HepG2 (cell line): ENCODE data around the gene CABLES1. TPM values are rescaled to one million over a fixed set of nuclear protein-coding genes. Genes with fewer than 3 reads are reported as not detected.

Experiments
- ATAC-seq: fragments of 200-7000 bp; cut with Tn5 transposase; 3 replicates; pipeline ENCODE4 v1.9.1; 2020; ENCODE audit warnings: mild to moderate bottlenecking, moderate library complexity
- BruUV-seq: library from RNA; stranded (reverse); fragments of 400-500 nt; replicated peaks from 2 replicates; lab custom pipeline; 2021; lab: Mats Ljungman, UMichigan
- CTCF ChIA-PET: fragments of 300-600 bp; formaldehyde crosslinking; extraction: SDS; loops from one replicate; lab custom pipeline; 2021; ENCODE audit warnings: low total read pairs, inconsistent platforms, low intra/inter-chr PET ratio; lab: Yijun Ruan, JAX
- POLR2A ChIA-PET: fragments of 350-600 bp; sonication (Branson Sonifier 250); formaldehyde crosslinking; loops from one replicate; lab custom pipeline; 2020; ENCODE audit warnings: antibody characterized with exemption, inconsistent platforms; lab: Yijun Ruan, JAX
- DNase-seq: peaks from one replicate; pipeline ENCODE4 v3.0.0-alpha.2; 2015; ENCODE audit warnings: low spot score
- FAIRE-seq: peaks from 3 replicates; lab custom pipeline; 2011; peaks lifted over from hg19 to GRCh38; lab: Jason Lieb, UNC
- H2AFZ ChIP-seq: one replicate; pipeline ENCODE4 v1.6.1; 2011; ENCODE audit warnings: low read length, inconsistent platforms
- H3K27ac ChIP-seq: fragments of 300-600 bp; 3 replicates; pipeline ENCODE4 v1.8.0; 2011; ENCODE audit warnings: mixed run types, mild to moderate bottlenecking, mixed read lengths, low read length, inconsistent platforms; ENCODE audit not compliant: insufficient read depth; ENCODE audit errors: extremely low read length
- H3K27me3 ChIP-seq, 2 experiments: fragments of 200-600 bp in 1 of 2; 2 replicates in 1 of 2; 3 replicates in 1 of 2; pipeline versions ENCODE4 v1.6.0 to v1.8.0; 2011; ENCODE audit warnings: low read length in 2 of 2, mild to moderate bottlenecking in 2 of 2, moderate library complexity in 2 of 2, inconsistent platforms in 1 of 2; ENCODE audit not compliant: insufficient read depth in 2 of 2, control insufficient read depth in 1 of 2
- H3K36me3 ChIP-seq, 2 experiments: fragments of 200-600 bp in 1 of 2; replicated peaks in 1 of 2; 2 replicates in 1 of 2; 3 replicates in 1 of 2; pipeline versions ENCODE4 v1.5.1 to v1.8.0; 2011; ENCODE audit warnings: low read length in 2 of 2, inconsistent platforms in 1 of 2; ENCODE audit not compliant: insufficient read depth in 2 of 2, control insufficient read depth in 1 of 2
- H3K4me1 ChIP-seq: 2 replicates; pipeline ENCODE4 v1.5.1; 2012; ENCODE audit warnings: low read length, inconsistent platforms; ENCODE audit not compliant: insufficient read depth
- H3K4me2 ChIP-seq: 2 replicates; pipeline ENCODE4 v1.6.0; 2011; ENCODE audit warnings: low read depth, low read length, inconsistent platforms
- H3K4me3 ChIP-seq, 3 experiments: fragments of 200-600 bp in 1 of 3; sonication (generic), shearing (Covaris generic) in 1 of 3; replicated peaks in 1 of 3; 2 replicates each; pipeline ENCODE4 v1.5.1; 2011 to 2016; ENCODE audit warnings: low read length in 3 of 3, inconsistent platforms in 2 of 3, low read depth in 2 of 3, mild to moderate bottlenecking in 2 of 3, control low read depth in 1 of 3, mixed read lengths in 1 of 3; ENCODE audit not compliant: insufficient read depth in 1 of 3
- H3K79me2 ChIP-seq: one replicate; pipeline ENCODE4 v1.6.1; 2011; ENCODE audit warnings: low read length, inconsistent platforms; ENCODE audit not compliant: insufficient read depth
- H3K9ac ChIP-seq: 2 replicates; pipeline ENCODE4 v1.6.0; 2011; ENCODE audit warnings: mild to moderate bottlenecking, low read depth, low read length, inconsistent platforms; ENCODE audit not compliant: insufficient read depth
- H3K9me3 ChIP-seq: 2 replicates; pipeline ENCODE4 v1.5.1; 2012; ENCODE audit warnings: mild to moderate bottlenecking, low read length
- H4K20me1 ChIP-seq: 2 replicates; pipeline ENCODE4 v1.6.0; 2011; ENCODE audit warnings: inconsistent platforms, mild to moderate bottlenecking, low read length, moderate library complexity; ENCODE audit not compliant: insufficient read depth
- IKZF4 ChIP-seq: sonication (generic); formaldehyde crosslinking; IDR thresholded peaks from 2 replicates; pipeline ENCODE4 v1.5.1; 2020; ENCODE audit warnings: borderline replicate concordance, mild to moderate bottlenecking, low read depth, missing genetic modification reagents; ENCODE audit errors: not compliant biosample characterization
- NFYB ChIP-seq: sonication (generic); formaldehyde crosslinking; IDR thresholded peaks from 2 replicates; pipeline ENCODE4 v1.4.0; 2020; ENCODE audit warnings: missing genetic modification reagents
- SMAD1 ChIP-seq: sonication (generic); formaldehyde crosslinking; IDR thresholded peaks from 2 replicates; pipeline ENCODE4 v1.4.0; 2020; ENCODE audit warnings: missing genetic modification reagents, low read depth, mild to moderate bottlenecking, borderline replicate concordance
- SMARCE1 ChIP-seq: fragments of 450-650 bp; IDR thresholded peaks from 2 replicates; pipeline ENCODE4 v1.6.1; 2017; ENCODE audit warnings: borderline replicate concordance
- ZNF552 ChIP-seq: sonication (generic); formaldehyde crosslinking; IDR thresholded peaks from 2 replicates; pipeline ENCODE4 v1.9.0; 2022; ENCODE audit warnings: missing genetic modification reagents, mild to moderate bottlenecking, borderline replicate concordance
- ZNF672 ChIP-seq: sonication (generic); formaldehyde crosslinking; IDR thresholded peaks from 2 replicates; pipeline ENCODE4 v1.8.1; 2022; ENCODE audit warnings: missing genetic modification reagents
- ZNF7 ChIP-seq: IDR thresholded peaks from 2 replicates; pipeline ENCODE4 v1.6.1; 2016; ENCODE audit warnings: missing biosample characterization, missing genetic modification reagents
- WGBS: methylation state at CpG from one replicate; pipeline ENCODE4 v1.1.6; 2017; ENCODE audit warnings: low lambda C conversion rate; 5-methylcytosine and 5-hydroxymethylcytosine counted together
- in situ Hi-C: cut with HindIII; loops from 2 replicates; pipeline ENCODE4 v1.10.0; 2017; ENCODE audit warnings: low pct_unique_long_range_greater_than_20kb; ENCODE audit not compliant: extremely low pct_ligation_motif_present
- intact Hi-C: fragments of 100-400 bp; cut with micrococcal nuclease; formaldehyde crosslinking; loops from one replicate; pipeline ENCODE4 v1.10.0; 2022; ENCODE audit not compliant: unreplicated experiment
- polyA plus RNA-seq, 8 experiments: library from polyadenylated mRNA; depleted of rRNA in 3 of 8; stranded (reverse) in 7 of 8; unstranded in 1 of 8; fragments of >200 nt; fragmentation: Illumina TruSeq in 4 of 8; extraction: Trizol in 4 of 8; gene quantifications; 2 replicates each; pipeline versions ENCODE4 v1.2.1 to v1.2.3, GENCODE V29; 2011 to 2016; ENCODE audit warnings: low read depth in 4 of 8, missing spikeins in 1 of 8, mixed read lengths in 1 of 8; ENCODE audit not compliant: insufficient read depth in 1 of 8
- total RNA-seq, 5 experiments: library from RNA; depleted of rRNA; stranded (reverse); fragments of >200 nt; fragmentation: Illumina TruSeq; extraction: Trizol; gene quantifications; 2 replicates each; pipeline ENCODE4 v1.2.3, GENCODE V29; 2016; ENCODE audit warnings: low read depth in 1 of 5

CABLES1 gene
- total and polyA plus RNA-seq, 2 of the 13 experiments (the other 11 are each of a cell fraction or from before 2014, with no cell fraction given), result 14.7 to 25.8 TPM

DNA sequence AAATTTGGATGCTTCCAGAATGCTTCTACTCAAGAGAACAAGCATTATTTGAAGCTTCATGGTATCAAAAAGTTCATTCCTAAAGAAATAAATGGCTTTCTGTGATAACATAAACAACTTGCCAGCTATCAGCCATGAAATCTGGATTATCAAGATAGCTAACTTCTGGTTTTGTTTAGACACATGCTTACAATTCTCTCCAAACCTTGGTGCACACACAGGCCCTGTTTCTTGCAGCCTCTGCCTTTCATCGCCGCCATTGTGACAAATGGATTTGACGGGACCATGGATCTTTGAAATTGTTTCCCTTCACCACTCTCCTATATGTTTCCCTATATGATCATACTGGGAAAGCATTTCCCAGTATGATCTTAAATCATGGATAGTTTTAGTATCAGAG, 47.9 kb upstream of the CABLES1 start:
- no peak overlapping the region for H3K9ac ChIP-seq
- WGBS, result 73% methylated on average over 3 of the region's 3 CpGs
- peaks cover 0 to 6% of the 10 kb centered on the region in 2 experiments; a peak in 1 of 5 replicates for H3K27me3 ChIP-seq
- no peak for DNase-seq
- H3K4me2 ChIP-seq, result no peak overlapping the region
- intact Hi-C loops, result no loop called here
- H3K27ac ChIP-seq, result no peak overlapping the region
- in situ Hi-C loops, result no loop called here
- H4K20me1 ChIP-seq, result no peaks in the 10 kb centered on the region
- no peaks in the 10 kb centered on the region for H3K36me3 ChIP-seq
- TF ChIP-seq ZNF552 (CRISPR knock-in tag), result no peak
- peaks cover 4% of the 10 kb centered on the region for H3K4me1 ChIP-seq
- no peaks in the 10 kb centered on the region for H3K79me2 ChIP-seq
- no peak overlapping the region for H3K4me3 ChIP-seq
- POLR2A ChIA-PET, result no interaction called here
- no TSS peak for BruUV-seq
- CTCF ChIA-PET, result no interaction called here
- H3K9me3 ChIP-seq, result no peaks in the 10 kb centered on the region
- ATAC-seq, result no peak
- no peak overlapping the region for H2AFZ ChIP-seq
- no peak for FAIRE-seq

DNA sequence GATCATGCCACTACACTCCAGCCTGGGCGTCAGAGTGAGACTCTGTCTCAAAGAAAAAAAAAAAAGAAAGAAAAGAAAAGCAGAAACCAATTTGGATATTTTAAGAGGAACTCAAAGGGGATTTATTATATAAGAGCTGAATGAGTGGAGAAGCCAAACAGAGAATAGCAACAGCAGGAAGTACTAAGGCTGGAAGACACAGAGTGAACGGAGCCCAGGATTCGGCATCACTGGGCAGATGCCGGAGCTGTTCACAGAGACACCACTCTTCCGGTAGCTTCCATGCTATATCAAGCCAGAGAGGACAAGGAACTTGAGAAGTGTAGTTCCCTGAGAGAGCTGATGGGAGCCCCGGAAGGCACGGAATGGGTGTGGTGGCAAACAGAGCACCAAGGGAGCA, 47.0 kb upstream of the CABLES1 start:
- Histone ChIP-seq H3K4me1 (peaks cover 13% of the 10 kb centered on the region), H3K9ac (no peak overlapping the region), H3K27me3 (peaks cover 0 to 6% of the 10 kb centered on the region in 2 experiments; a peak in 1 of 5 replicates), H3K79me2 (no peaks in the 10 kb centered on the region), H3K27ac (no peak overlapping the region), H3K9me3 (no peaks in the 10 kb centered on the region), H3K4me3 (no peak overlapping the region), H2AFZ (no peak overlapping the region), H3K36me3 (no peaks in the 10 kb centered on the region), H3K4me2 (no peak overlapping the region), H4K20me1 (no peaks in the 10 kb centered on the region)
- TF ChIP-seq SMAD1 (CRISPR knock-in tag) (no peak), ZNF672 (no peak), IKZF4 (CRISPR knock-in tag) (no peak), SMARCE1 (no peak), ZNF7 (CRISPR knock-in tag) (no peak), NFYB (CRISPR knock-in tag) (no peak)
- ATAC-seq (no peak), DNase-seq (no peak), FAIRE-seq (no peak)
- ChIA-PET POLR2A (no interaction called here), CTCF (no interaction called here)
- 86% methylated on average over 7 of the region's 7 CpGs for WGBS
- intact Hi-C loops (no loop called here), in situ Hi-C loops (no loop called here)
- BruUV-seq, result no TSS peak
